ENCODE measurements around the gene DHX29. TPM values are rescaled to one million over a fixed set of nuclear protein-coding genes. Genes with fewer than 3 reads are reported as not detected.

Gene DHX29
- total and polyA plus RNA-seq, 4 donors: 8.6 to 43.8 (median 21.5) TPM

DNA sequence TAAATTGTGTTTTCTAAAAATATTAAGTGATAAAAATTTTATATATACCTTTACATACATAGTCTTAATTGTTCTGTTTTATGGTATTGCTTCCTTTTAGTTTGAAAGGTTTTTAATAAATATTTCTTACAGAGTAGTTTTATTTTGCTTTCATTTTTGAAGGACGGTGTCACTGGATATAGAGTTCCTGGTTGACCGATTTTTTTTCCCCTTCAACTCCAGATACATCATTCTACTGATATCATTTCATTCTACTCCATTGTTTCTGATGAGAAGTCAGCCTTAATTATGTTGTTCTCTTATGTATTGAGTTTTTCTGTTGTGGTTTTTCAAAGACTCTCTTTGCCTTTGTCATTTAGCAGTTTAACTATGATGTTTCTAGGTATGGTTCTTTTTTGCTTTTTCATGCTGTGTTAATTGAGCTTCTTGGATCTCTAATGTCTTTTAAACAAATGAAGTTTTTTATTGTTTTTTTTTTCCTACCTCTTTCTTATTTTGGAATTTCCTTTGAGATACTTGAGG, 30.7 kb upstream of the DHX29 start:
- TF ChIP-seq YY1 (IDR thresholded peaks at IDR 0.05) (peak; percentile 18), HNF4G (IDR thresholded peaks at IDR 0.05) (no peak), FOXA1 (IDR thresholded peaks at IDR 0.05) (no peak)
- TF ChIP-seq, protein P1, sequence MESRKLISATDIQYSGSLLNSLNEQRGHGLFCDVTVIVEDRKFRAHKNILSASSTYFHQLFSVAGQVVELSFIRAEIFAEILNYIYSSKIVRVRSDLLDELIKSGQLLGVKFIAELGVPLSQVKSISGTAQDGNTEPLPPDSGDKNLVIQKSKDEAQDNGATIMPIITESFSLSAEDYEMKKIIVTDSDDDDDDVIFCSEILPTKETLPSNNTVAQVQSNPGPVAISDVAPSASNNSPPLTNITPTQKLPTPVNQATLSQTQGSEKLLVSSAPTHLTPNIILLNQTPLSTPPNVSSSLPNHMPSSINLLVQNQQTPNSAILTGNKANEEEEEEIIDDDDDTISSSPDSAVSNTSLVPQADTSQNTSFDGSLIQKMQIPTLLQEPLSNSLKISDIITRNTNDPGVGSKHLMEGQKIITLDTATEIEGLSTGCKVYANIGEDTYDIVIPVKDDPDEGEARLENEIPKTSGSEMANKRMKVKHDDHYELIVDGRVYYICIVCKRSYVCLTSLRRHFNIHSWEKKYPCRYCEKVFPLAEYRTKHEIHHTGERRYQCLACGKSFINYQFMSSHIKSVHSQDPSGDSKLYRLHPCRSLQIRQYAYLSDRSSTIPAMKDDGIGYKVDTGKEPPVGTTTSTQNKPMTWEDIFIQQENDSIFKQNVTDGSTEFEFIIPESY (IDR thresholded peaks at IDR 0.05): no peak
- TF ChIP-seq, protein P2, sequence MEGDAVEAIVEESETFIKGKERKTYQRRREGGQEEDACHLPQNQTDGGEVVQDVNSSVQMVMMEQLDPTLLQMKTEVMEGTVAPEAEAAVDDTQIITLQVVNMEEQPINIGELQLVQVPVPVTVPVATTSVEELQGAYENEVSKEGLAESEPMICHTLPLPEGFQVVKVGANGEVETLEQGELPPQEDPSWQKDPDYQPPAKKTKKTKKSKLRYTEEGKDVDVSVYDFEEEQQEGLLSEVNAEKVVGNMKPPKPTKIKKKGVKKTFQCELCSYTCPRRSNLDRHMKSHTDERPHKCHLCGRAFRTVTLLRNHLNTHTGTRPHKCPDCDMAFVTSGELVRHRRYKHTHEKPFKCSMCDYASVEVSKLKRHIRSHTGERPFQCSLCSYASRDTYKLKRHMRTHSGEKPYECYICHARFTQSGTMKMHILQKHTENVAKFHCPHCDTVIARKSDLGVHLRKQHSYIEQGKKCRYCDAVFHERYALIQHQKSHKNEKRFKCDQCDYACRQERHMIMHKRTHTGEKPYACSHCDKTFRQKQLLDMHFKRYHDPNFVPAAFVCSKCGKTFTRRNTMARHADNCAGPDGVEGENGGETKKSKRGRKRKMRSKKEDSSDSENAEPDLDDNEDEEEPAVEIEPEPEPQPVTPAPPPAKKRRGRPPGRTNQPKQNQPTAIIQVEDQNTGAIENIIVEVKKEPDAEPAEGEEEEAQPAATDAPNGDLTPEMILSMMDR (IDR thresholded peaks at IDR 0.05; ENCODE audit: low read depth, low read length, missing input control): no peak
- Histone ChIP-seq H3K9ac (ENCODE audit: low read depth in 1 of 2, low read length in 2 of 2) (peak overlapping the region; percentile 65 to 75), H3K4me3 (ENCODE audit: low read depth in 1 of 3, low read length in 3 of 3) (peak overlapping the region in 2 of 3 donors; percentile 36 to 47), H3K27ac (ENCODE audit: low read depth in 1 of 2, low read length in 2 of 2) (peak overlapping the region; percentile 39 to 51), H3K36me3 (ENCODE audit: control insufficient read depth in 4 of 4, insufficient read depth in 3 of 4, low read depth in 1 of 4, low read length in 3 of 4) (peaks cover 0 to 2% (median 0%) of the 10 kb centered on the region in 4 donors), H3K27me3 (ENCODE audit: control insufficient read depth in 4 of 4, insufficient read depth in 4 of 4, low read length in 3 of 4) (no peaks in the 10 kb centered on the region), H3K4me1 (ENCODE audit: control insufficient read depth in 4 of 4, insufficient read depth in 4 of 4, low read length in 3 of 4) (peaks cover 0 to 7% (median 3%) of the 10 kb centered on the region in 4 donors), H3K9me3 (ENCODE audit: control insufficient read depth in 4 of 4, low read length in 3 of 4) (no peaks in the 10 kb centered on the region)
- 25% methylated on average over 2 of the region's 2 CpGs for WGBS
- no peak for DNase-seq (ENCODE audit: low spot score)

DNA sequence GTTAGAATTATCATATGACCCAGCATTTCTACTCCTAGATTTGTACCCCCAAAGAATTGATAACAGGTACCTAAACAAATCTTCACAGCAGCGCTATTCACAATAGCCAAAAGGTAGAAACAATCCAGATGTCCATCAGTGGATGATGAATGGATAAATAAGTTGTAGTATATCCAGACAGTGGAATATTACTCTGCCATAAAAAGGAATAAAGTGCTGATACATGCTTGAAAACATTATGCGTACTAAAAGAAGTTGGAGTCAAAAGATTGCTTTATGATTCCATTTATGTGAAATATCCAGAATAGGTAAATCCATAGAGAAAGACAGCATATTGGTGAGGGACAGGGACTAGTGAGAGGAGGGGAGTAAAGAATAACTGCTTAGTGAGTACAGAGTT, 26.3 kb upstream of the DHX29 start:
- 99% methylated on average over 2 of the region's 2 CpGs for WGBS

More for the DNA sequence above, 26.3 kb upstream of the DHX29 start:
- no peak for DNase-seq (ENCODE audit: low spot score)
- H3K36me3 ChIP-seq (ENCODE audit: control insufficient read depth in 4 of 4, insufficient read depth in 3 of 4, low read depth in 1 of 4, low read length in 3 of 4): peaks cover 0 to 9% (median 5%) of the 10 kb centered on the region in 4 donors
- no peaks in the 10 kb centered on the region for H3K9me3 ChIP-seq (ENCODE audit: control insufficient read depth in 4 of 4, low read length in 3 of 4)
- H3K4me1 ChIP-seq (ENCODE audit: control insufficient read depth in 4 of 4, insufficient read depth in 4 of 4, low read length in 3 of 4): peaks cover 0 to 5% (median under 1%) of the 10 kb centered on the region in 4 donors
- no peak overlapping the region for H3K27ac ChIP-seq (ENCODE audit: low read depth in 1 of 2, low read length in 2 of 2)
- H3K4me3 ChIP-seq (ENCODE audit: low read depth in 1 of 3, low read length in 3 of 3): no peak overlapping the region
- H3K27me3 ChIP-seq (ENCODE audit: control insufficient read depth in 4 of 4, insufficient read depth in 4 of 4, low read length in 3 of 4): no peaks in the 10 kb centered on the region
- H3K9ac ChIP-seq (ENCODE audit: low read depth in 1 of 2, low read length in 2 of 2): no peak overlapping the region
- TF ChIP-seq SP1 (IDR thresholded peaks at IDR 0.05) (no peak), RAD21 (IDR thresholded peaks at IDR 0.05) (no peak), TAF1 (conservative IDR thresholded peaks at IDR 0.05) (no peak), EGR1 (IDR thresholded peaks at IDR 0.05; ENCODE audit: low read depth in 2 of 2) (no peak), YY1 (IDR thresholded peaks at IDR 0.05) (no peak), HNF4G (IDR thresholded peaks at IDR 0.05) (no peak), ATF3 (IDR thresholded peaks at IDR 0.05) (no peak), RXRA (IDR thresholded peaks at IDR 0.05) (no peak), NR2F2 (IDR thresholded peaks at IDR 0.05) (no peak), MAX (IDR thresholded peaks at IDR 0.05) (no peak), GABPA (IDR thresholded peaks at IDR 0.05 in 1 of 2, conservative IDR thresholded peaks at IDR 0.05 in 1 of 2) (no peak), FOXA1 (IDR thresholded peaks at IDR 0.05) (no peak), REST (IDR thresholded peaks at IDR 0.05) (no peak)
- TF ChIP-seq, protein P1 (IDR thresholded peaks at IDR 0.05): no peak

Measured in liver (tissue), 9 donors.